ENCODE data around the gene WIZ.
"Not testable (repeated sequence)": the region's sequence is repeated elsewhere in the genome, so short reads cannot be mapped to it uniquely, and the experiment has no call there.

GRCh38 chr19:15395251-15395650, 54.5 kb downstream of the WIZ start:
- not testable (repeated sequence) for TF ChIP-seq CTCF, POLR2A, POLR2AphosphoS5 (IDR thresholded peaks at IDR 0.05)

All from suprapubic skin (tissue), 4 donors.